HFFc6 (cell line): ENCODE data around the gene SMG6. TPM values are rescaled to one million over a fixed set of nuclear protein-coding genes. Genes with fewer than 3 reads are reported as not detected.
"Not testable (repeated sequence)": the region's sequence is repeated elsewhere in the genome, so short reads cannot be mapped to it uniquely, and the experiment has no call there.

ENCODE experiments used
- DNase-seq: peaks from one replicate; pipeline ENCODE4 v3.0.0-alpha.2; 2018
- H3K27ac Mint-ChIP-seq: 2 replicates; pipeline ENCODE4 v1.8.0; 2020; ENCODE audit warnings: mild to moderate bottlenecking, mixed read lengths
- H3K27me3 Mint-ChIP-seq: 2 replicates; pipeline ENCODE4 v1.8.0; 2021; ENCODE audit warnings: mild to moderate bottlenecking, moderate library complexity, mixed read lengths; ENCODE audit not compliant: insufficient read depth
- H3K36me3 Mint-ChIP-seq: 2 replicates; pipeline ENCODE4 v1.8.0; 2021; ENCODE audit warnings: low read depth, mixed read lengths
- H3K4me1 Mint-ChIP-seq: 2 replicates; pipeline ENCODE4 v1.8.0; 2020; ENCODE audit warnings: low read depth, mixed read lengths
- H3K4me3 Mint-ChIP-seq: 2 replicates; pipeline ENCODE4 v1.8.0; 2020; ENCODE audit warnings: mild to moderate bottlenecking, moderate library complexity, mixed read lengths
- H3K9me3 Mint-ChIP-seq: 2 replicates; pipeline ENCODE4 v1.8.0; 2020; ENCODE audit warnings: mild to moderate bottlenecking, mixed read lengths
- total RNA-seq, 6 experiments: library from RNA; stranded (reverse); fragmentation: NEBNext Ultra II Directional; extraction: Animal tissue kit (Norgen Biotek cat#: 25700); gene quantifications; 2 replicates in 1 of 6; 3 replicates in 5 of 6; pipeline ENCODE4 v1.2.3, GENCODE V29; 2021
- TF ChIP-seq, protein P1 (sequence below): fragments of 200-600 bp; sonication (generic); IDR thresholded peaks from 2 replicates; pipeline ENCODE4 v1.5.0; 2021; ENCODE audit warnings: antibody characterized with exemption, mild to moderate bottlenecking

Gene SMG6
- total RNA-seq, 6 experiments from 2014 or later: 29.5 to 37.4 (median 31.8) TPM

DNA sequence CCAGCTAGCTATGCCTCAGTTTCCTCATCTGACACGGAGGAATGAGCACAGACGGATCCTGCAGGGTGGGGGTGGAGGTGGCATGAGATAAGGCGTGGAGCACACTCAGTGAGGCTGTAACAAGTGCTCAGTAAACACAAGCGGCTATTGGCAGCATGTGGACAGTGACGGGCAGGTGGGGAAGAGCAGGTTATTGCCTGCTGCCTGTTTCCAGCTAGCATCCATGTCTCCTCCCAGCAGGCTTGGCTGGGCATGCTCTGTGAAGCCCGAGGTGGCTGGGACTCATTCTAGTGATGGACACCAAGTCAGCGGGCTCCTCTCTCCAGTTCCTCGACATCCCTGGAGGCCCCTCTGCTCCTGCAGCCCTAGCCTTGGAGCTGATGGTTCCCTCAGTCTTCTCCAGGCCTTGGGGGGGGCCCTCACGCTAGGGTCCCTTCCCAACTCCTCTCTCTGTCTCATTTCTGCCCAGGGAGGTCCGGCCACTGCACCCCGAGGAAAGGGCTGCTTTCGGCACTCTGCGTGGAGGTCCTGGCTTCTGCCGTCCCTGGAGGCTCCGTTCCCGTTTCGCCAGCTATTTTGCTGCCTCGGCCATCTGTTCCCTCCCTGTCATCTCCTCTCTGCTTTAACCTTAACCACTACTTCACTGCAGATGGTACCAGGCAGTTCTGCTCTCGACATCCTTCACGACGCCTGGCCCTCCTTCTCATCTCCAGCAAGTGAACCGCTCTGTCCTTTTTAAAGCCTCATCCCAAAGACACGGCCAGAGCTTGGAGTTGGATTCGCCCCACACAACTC lies 284.7 kb downstream of the SMG6 start:
- no peaks in the 10 kb centered on the region for H3K36me3 Mint-ChIP-seq
- H3K27ac Mint-ChIP-seq: no peak overlapping the region
- no peaks in the 10 kb centered on the region for H3K9me3 Mint-ChIP-seq
- no peak for DNase-seq
- no peaks in the 10 kb centered on the region; the same call in 1 of the 2 replicates for H3K4me1 Mint-ChIP-seq
- peaks cover 66% of the 10 kb centered on the region for H3K27me3 Mint-ChIP-seq
- TF ChIP-seq, protein P1, sequence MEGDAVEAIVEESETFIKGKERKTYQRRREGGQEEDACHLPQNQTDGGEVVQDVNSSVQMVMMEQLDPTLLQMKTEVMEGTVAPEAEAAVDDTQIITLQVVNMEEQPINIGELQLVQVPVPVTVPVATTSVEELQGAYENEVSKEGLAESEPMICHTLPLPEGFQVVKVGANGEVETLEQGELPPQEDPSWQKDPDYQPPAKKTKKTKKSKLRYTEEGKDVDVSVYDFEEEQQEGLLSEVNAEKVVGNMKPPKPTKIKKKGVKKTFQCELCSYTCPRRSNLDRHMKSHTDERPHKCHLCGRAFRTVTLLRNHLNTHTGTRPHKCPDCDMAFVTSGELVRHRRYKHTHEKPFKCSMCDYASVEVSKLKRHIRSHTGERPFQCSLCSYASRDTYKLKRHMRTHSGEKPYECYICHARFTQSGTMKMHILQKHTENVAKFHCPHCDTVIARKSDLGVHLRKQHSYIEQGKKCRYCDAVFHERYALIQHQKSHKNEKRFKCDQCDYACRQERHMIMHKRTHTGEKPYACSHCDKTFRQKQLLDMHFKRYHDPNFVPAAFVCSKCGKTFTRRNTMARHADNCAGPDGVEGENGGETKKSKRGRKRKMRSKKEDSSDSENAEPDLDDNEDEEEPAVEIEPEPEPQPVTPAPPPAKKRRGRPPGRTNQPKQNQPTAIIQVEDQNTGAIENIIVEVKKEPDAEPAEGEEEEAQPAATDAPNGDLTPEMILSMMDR: no peak
- no peak overlapping the region for H3K4me3 Mint-ChIP-seq

DNA sequence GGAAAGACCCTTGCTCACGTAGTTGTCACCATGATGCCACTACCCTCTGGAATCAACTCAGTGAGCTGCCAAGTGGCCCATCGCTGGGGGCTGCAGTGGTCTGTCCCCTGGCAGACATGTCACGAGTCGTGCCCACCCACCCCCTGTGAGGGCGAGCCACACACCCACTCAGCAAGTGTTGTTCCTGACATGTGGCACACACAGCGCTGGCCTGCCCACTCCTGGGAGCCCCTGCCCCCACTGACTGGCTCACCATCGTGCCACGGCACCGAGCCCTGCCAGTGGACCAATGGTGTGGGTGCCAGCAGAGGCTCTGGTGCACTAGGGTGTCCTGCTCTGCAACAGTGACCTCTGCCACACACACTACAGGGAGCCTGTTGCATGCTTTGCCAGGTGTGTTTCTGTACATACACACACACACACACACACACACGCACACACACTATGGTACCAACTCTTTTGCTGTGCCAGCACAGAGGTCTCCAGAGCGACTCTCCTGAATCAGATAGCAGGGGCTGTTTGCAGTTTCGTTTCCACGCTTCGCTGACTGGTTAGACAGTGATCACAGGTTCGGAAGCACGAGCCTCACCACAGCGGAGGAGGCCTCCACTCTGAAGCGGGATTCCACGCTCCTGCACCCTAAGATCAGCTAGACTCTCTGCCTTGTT lies 286.2 kb downstream of the SMG6 start:
- H3K9me3 Mint-ChIP-seq: peaks cover 5% of the 10 kb centered on the region; the same call in 1 of the 2 replicates
- no peak overlapping the region for H3K4me3 Mint-ChIP-seq
- peaks cover 3% of the 10 kb centered on the region for H3K4me1 Mint-ChIP-seq
- DNase-seq: no peak
- no peak overlapping the region for H3K27ac Mint-ChIP-seq
- H3K36me3 Mint-ChIP-seq: no peaks in the 10 kb centered on the region
- H3K27me3 Mint-ChIP-seq: peaks cover 59% of the 10 kb centered on the region
- TF ChIP-seq, protein P1: no peak

DNA sequence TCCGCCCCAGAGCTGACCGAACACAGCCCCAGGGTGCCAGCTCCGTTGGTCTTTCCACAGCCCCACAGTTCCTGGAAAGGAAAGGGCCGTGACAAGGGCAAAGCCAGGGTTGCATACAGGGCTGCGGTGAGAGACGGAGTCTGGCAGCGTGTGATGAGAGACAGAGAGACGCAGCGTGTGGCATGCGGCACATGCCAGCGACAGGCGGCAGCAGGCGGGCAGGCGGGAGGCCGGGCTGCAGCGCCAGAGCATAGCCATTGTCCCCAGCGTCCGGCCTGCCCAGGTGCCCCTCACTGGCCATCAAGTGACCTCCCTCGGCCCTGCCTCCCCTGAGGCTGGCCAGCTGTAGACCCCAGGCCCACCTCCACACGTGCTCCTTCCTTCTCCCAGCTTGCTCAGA lies 287.1 kb downstream of the SMG6 start:
- TF ChIP-seq, protein P1: no peak
- DNase-seq: no peak
- Mint-ChIP-seq H3K27ac (no peak overlapping the region), H3K4me1 (peaks cover 12% of the 10 kb centered on the region), H3K9me3 (peaks cover 5% of the 10 kb centered on the region; the same call in 1 of the 2 replicates), H3K27me3 (peaks cover 57% of the 10 kb centered on the region), H3K36me3 (no peaks in the 10 kb centered on the region), H3K4me3 (no peak overlapping the region)

DNA sequence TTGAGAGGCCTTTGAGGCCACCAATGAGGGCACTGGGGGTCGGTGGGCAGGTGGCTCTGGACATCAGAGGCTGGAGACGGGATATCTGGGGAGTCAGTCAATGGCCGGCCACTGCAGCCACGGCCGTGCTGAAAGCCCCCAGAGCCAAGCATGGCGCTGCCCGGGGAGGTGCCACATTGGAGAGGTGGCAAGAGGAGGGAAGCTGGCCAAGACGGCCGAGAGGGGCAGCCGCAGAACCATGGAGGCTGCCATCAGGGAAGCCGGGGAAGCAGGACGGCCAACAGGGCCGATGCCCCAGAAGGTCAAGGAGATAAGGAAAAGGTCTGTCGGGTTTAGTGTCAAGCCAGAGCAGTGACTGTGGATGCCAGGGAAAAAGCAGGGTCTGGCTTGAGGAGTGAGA lies 288.3 kb downstream of the SMG6 start:
- no peak for DNase-seq
- TF ChIP-seq, protein P1: no peak
- H3K4me1 Mint-ChIP-seq: peaks cover 17% of the 10 kb centered on the region
- H3K36me3 Mint-ChIP-seq: no peaks in the 10 kb centered on the region
- H3K27me3 Mint-ChIP-seq: peaks cover 48% of the 10 kb centered on the region
- peaks cover 5% of the 10 kb centered on the region; the same call in 1 of the 2 replicates for H3K9me3 Mint-ChIP-seq
- H3K4me3 Mint-ChIP-seq: no peak overlapping the region
- no peak overlapping the region for H3K27ac Mint-ChIP-seq

DNA sequence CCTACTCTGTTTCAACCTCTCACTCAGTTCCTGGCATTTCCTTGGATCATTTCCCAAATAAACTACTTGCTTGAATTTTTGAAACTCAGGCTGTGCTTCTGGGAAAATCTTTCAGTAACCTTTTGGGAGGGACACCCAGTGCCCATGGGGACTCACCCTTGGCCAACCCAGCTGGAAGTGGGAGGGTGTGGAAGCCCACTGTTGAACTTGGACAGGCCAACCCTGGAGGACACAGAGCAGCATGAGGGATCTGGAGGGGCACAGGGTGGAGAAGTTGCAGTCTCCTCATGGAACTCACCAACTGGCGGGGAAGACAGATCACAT lies 289.6 kb downstream of the SMG6 start:
- no peak for DNase-seq
- Mint-ChIP-seq H3K36me3 (no peaks in the 10 kb centered on the region), H3K4me1 (peaks cover 17% of the 10 kb centered on the region), H3K9me3 (peaks cover 5% of the 10 kb centered on the region; the same call in 1 of the 2 replicates), H3K27me3 (peaks cover 34% of the 10 kb centered on the region), H3K27ac (no peak overlapping the region), H3K4me3 (no peak overlapping the region)
- TF ChIP-seq, protein P1: no peak

DNA sequence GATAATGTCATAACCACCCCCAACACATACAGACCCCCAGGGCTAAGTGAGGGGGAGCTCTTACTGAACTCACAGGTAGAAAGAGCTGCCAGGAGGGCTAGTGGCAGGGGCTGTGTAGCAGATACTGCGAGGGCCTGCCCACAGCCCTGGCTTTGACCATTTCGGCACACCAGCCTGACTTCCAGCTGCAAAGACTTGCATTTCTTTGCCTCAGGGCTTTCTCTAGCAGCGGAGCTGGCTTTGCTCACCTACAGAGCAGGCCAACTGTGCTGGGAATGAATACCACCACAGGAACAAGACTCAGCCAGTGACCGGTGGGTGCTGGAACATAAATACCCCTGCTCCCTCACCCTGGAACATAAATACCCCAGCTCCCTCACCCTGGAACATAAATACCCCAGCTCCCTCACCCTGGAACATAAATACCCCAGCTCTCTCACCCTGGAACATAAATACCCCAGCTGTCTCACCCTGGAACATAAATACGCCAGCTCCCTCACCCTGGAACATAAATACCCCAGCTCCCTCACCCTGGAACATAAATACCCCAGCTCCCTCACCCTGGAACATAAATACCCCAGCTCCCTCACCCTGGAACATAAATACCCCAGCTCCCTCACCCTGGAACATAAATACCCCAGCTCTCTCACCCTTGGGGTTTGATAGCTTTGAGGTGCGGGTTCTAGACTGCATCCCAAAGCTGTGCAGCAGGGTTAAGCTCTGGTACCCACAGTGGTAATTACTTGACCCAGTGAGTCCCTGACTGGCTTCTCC lies 290.2 kb downstream of the SMG6 start:
- not testable (repeated sequence) for H3K9me3 Mint-ChIP-seq, DNase-seq, H3K4me3 Mint-ChIP-seq, H3K27ac Mint-ChIP-seq, H3K36me3 Mint-ChIP-seq
- Mint-ChIP-seq H3K4me1 (peaks cover 17% of the 10 kb centered on the region), H3K27me3 (peaks cover 29% of the 10 kb centered on the region)
